Activated naive CD8-positive, alpha-beta T cell treated with anti-CD3 and anti-CD28 coated beads, Interleukin-2, amount 50 U/mL, for 16 hours (primary cell): Measurements from ENCODE around the gene SCAPER.

Source experiments
- DNase-seq: peaks from one replicate; pipeline ENCODE4 v3.0.0-alpha.2; 2020; ENCODE audit warnings: low read depth, low spot score

Gene SCAPER

DNA sequence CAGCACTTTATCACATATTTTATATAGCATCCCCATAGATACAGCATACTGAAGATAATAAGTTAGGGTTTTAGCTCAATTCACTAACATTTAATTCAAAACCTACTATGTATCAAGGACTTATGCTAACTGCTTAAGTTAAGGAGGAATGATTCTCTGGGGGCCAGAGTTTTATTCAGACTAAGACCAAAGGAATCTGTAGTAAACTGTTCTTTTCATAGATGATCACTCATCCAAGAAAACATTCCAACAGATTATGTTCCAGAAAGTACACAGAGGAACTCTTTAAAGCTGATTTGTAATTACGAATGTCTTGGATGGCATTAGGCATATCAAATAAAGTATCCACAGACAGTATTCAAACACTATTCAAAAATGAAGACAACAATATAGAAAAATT is 226.4 kb downstream of the SCAPER start:
- no peak for DNase-seq

DNA sequence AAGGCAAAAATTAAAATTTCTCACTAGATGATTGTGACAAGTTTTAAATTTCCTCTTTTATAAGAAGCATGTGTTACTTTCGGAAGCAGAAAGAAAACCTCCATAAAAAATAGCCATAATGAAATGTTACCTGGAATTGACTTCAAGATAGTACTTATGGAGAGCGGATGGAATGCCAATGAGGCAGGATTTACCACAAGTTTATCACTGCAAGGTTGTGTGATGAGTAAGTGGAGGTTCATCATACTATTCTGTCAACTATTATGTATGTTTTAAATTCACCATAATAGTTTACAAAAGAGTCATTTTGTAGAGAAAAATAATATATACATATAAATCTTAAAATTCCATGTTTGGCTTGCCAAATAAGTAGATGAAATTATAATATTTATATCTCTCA is 230.3 kb downstream of the SCAPER start:
- DNase-seq, result no peak

DNA sequence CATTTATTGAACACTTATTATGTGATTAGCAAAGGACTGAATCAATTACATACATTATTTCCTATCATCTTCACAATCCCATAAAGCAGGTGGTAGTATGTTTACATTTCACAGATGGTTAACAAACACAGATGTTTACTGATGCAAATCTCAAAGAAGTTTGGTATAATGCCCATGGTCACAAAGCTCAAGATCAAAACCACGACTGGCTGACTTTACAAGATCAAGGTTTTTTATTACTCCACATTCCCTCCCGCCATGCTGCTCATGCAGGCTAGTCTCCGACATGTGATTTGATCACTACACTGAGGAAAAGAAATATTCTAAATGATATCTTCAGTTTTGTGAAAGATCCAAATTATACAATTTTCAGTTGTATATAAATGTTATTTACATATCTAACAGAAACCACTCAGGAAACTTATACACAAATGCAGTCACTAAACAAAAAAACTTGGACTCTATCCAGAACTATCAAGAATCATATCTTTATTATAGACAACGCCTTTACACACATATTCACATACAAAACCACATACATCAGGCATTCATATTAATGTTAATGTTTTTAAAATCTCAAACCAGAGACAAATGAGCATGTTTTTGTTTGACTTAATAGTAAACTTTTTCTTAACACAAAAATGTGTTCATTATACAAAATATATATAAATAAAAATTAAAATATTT is 235.5 kb downstream of the SCAPER start:
- no peak for DNase-seq

DNA sequence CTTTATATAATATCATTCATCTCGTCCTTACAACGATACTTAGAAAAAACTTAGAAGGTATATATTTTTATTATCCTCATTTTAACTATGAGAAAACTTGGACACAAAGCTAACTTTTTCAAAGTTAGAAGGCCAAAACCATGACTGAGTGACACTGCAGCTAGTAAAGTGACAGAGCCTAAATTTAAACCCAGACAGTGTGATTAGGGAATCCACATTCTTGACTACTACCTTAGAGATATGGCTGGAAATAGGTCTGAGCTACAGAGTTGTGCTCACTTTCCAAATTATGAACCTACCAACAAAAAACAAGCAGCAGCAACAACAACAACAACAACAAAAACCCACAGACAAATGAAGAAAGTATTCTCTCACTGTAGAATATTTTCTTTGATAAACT is 236.2 kb downstream of the SCAPER start:
- no peak for DNase-seq

DNA sequence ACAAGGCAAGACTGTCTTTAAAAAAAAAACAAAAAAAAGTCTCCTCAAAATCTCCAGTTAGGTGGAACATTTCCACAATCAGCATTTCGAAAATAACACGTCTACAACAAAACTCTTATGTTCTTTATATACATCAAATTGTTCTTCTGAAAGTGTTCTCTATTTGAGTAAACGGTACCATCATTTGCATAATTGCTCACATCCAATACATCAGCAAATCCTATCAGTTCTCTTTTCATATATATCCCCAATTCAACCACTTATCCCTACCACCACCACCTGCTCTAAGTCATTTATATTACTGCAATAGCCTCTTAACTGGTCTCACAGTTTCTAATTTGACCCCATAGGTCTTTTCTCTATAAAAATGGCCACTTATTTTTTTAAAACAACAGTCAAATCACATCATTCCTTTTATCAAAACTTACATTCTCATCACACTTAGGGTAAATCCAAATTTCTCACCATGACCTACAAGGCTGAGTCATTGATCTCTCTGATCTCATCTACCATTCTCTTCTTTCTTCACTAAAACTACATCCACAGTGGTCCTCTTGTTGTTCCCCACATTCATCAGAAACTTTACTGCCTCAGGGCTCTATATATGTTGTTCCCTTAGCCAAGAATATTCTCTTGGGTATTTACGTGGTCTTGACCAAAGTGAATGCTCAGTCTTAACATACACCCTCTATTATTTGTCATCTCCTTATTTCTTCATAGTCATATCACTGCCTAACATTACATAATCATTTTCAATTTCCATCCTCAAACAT is 237.0 kb downstream of the SCAPER start:
- no peak for DNase-seq

DNA sequence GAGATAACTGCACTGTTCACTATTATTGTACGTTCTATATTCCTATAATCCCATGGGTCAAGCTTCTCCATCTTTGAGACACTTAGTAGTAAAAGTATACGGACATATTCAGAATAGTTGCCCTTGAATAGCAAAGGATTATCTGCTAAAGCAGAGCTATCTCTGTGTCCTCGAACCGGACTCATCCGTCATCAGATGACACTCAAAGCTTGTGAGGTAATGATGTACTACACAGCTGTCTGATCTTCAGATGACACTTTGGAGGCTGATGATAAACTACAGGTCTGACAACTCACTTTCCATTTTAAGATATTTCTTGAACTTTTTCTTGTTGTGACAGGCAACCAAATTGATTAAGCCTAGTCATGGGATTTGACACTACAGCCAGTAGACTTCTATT is 240.2 kb downstream of the SCAPER start:
- no peak for DNase-seq

DNA sequence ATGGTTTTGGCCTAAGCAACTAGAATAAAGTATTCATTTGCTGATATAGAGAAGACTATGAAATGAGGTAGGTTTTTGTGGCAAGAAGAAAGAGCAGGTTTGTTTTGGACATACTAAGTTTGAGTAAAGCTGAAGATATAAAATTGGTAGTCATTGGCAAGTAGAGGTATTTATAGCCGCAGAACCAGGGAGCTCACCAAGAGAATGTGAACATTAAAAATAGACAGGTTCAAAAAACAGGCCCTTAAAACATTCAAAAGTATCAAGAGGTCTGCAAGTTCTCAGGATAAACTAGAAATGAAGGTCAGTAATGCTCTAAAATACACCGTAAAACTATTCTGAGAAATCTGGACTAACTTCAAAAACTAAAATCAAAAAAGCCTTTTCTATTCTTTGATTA is 240.7 kb downstream of the SCAPER start:
- no peak for DNase-seq

DNA sequence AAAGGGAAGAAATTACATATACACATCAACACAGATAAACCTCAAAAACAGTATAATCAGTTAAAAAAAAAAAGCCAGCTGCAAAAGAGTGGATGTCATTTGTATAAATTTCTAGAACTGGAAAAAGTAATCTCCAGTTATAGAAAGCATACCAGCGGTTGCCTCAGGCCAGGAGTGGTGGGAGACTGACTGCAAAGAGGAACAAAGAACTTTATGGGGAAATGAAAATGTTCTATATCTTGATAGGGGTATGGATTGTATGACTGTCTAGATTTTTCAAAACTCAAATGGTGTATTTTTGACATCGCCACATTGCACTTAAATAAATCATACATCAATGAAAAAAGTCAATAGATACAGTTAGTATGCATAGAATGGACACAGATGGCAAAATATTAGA is 241.6 kb downstream of the SCAPER start:
- no peak for DNase-seq

DNA sequence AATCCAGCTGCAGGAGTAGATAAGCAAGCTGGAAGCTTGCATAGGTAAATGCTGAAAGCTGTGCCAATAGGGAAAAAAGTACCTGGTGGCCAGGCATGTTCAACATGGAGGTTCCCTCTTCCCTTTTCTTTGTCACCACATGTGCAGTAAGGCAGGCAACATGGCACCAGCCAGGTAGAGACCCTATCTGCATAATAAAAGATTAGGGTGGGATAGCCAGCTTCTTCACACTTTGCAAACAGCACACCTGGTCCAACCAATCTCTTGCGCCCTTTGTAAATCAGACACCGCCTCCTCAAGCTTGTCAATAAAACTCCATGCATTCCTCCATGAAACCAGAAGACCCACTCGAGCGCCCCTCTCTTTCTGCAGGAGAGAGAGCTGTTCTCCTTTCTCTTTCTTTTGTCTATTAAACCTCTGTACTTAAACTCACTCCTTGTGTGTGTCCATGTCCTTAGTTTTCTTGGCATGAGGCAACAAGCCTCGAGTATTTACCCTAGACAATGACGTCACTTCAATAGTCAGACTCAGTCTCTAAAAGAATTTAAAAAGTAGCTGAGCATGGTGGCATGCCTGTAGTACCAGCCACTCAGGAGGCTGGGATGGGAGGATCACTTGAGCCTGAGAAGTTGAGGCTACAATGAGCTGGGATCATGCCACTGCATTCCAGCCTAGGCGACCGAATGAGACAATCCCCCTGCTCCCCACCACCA is 256.3 kb downstream of the SCAPER start:
- no peak for DNase-seq

DNA sequence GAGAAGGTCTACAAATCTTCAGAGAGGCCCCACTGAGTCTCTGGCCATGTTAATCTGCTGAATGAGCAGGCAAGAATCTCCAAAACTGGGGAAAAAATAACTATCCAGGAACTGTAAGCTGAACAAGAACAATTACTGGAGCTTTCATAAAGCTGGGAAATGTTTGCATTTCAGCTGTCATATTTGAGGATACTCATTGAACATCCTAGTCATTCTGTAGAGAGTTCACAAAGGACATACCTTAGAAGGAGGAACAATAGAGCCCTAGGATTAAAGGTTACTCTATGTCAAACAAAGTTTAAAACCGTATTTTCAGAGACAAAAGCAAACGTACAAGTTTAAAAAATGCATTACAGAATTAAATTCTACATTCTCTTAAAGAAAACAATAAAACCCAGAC is 257.5 kb downstream of the SCAPER start:
- DNase-seq, result no peak

DNA sequence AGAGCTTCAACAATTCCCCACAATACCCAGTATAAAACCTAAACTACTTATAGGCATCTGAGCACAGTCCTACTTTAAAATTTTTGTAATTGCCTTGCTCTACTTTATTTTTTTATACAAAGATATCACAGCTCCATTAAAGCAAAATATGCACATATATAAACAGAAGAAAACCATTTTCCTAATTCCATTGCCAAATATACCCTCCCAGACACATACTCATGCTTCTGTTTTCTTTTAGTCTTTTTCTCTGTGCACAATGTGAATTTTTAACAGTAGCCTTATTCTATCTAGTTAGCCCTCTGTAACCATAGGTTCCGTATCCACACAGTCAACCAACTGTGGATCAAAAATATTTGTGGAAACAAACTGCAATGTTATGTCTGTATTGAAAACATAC is 260.5 kb downstream of the SCAPER start:
- DNase-seq, result no peak

DNA sequence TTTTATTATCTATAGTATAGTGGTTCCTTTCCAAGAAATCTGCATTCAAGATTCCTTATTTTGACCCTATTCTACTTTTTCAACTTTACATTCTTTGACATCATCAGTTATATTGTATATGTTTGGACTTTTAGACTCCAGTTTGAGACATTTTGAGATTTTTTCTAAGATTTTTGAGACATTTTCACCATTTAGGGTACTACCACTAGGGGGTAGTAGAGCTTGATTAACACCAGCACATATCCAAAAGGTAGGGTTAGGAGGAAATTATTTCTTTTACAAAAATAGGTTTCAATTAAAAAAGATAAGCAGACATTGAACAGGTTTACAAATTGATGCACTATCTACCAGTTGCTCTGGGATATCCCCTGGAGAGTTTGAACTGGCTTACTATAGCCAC is 262.5 kb downstream of the SCAPER start:
- DNase-seq, result no peak

DNA sequence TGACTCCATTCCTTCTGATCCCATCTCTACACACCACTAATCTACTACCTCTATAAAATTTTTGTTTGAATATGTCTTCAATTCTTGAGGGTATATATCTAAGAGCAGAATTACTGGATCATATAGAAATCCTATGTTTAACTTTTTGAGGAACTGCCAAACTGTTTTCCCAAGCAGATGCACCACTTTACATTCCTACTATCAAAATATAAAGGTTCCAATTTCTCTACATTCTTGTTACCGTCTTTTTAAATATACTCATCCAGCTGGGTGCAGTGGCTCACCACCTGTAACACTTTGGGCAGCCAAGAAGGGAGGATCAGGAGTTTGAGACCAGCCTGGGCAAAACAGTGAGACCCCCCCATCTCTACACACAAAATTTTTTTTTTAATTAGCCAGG is 268.0 kb downstream of the SCAPER start:
- DNase-seq, result no peak

DNA sequence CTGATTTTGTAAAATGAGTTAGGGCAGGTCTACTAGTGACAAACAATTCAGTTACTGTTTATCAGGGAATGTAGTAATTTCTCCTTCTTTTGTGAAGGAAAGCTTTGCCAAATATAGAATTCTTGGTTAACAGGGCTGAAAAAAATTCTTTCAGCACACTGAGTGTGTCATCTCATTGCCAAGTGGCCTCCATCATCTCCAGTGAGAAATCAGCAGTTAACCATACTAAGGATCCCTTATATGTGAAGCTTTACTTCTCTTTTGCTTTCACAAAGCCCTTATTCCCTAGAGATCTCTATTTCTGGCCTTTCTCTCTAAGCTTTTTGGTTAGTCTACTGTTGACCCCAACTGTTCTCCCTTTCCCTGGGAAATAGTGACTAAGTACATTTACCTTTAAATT is 269.1 kb downstream of the SCAPER start:
- no peak for DNase-seq

DNA sequence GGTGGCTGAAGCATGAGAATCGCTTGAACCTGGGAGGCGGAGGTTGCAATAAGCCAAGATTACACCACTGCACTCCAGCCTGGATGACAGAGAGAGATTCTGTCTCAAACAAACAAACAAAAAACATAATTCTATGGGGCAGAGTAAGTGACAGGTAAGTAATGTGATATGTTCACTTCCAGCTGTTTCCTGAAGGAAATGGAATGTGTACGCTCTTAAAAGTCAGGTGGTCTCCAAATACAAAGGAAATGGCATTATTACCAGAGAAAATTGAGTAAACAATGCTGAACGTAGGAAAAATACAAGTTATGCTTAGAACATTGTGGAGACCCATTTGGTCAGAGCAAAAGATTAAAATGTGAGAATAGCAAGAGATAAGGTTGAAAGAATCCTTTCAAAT is 278.5 kb downstream of the SCAPER start:
- no peak for DNase-seq

DNA sequence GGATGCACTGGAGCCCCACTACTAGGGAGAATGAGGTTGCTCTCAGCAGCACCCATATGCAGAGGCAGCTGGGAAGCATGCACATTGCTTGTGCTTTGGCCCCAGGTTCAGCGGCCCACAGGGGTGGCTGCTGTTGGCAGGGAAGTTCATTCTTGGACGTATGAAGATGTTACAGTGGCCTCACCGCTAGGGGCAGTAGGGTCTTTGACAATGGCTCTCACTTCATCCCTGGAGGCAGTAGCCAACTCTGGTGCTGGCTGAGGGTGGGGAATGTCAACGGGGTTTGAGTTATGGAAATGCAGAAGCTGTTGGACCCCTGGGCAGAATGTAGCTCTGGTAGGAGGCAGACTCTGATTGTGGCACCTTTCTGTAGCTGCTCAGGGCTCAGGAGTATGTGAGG is 279.9 kb downstream of the SCAPER start:
- DNase-seq, result no peak

DNA sequence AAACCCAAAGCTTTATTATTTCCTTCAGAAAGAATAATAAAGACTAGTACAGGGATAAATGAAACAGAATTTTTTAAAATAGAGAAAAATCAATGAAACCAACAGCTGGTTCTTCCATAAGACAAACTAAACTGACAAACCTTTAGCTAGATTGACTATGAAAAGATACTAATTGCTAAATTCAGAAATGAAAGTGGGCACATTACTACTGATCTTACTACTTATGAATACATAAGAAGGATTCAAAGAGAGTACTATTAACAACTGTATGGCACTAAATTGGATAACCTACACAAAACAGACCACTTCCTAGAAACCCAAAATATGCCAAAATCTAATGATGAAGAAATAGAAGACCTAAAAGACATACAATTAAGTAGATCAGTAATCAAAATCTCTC is 290.4 kb downstream of the SCAPER start:
- no peak for DNase-seq

DNA sequence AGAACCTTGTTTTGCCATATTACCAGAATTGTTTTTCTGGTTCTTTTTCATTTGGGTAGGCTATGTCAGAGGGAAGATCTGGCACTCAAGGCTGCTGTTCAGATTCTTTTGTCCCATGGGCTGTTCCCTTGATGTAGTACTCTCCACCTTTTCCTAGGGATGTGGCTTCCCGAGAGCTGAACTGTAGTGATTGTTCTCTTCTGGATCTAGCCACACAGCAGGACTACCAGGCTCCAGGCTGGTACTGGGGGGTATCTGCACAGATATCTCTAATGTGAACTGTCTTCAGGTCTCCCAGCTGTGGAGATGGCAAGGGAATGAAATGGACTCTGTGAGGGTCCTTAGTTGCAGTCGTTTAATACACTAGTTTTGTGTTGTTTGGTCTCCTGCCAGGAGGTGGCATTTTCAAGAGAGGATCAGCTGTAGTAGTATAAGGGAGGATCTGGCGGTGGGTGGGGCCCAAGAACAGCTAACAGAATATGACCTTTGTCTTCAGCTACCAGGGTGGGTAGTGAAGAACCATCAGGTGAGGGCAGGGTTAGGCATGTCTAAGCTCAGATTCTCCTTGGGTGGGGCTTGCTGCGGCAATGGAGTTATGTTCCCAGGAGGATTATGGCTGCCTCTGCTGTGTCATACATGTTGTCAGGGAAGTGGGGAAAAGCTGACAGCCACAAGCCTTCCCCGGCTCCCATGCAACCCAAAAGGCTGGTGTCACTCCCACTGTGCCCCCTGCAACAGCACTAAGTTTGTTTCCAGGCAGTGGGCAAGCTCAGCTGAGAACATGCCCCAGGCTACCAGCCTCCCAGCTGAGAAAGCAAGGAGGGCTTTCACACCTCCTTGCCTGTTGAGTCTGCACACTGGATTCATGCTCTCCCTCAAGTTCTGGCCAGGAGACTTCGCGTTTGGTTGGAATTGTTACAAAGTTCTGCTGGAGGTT is 316.1 kb downstream of the SCAPER start:
- no peak for DNase-seq

DNA sequence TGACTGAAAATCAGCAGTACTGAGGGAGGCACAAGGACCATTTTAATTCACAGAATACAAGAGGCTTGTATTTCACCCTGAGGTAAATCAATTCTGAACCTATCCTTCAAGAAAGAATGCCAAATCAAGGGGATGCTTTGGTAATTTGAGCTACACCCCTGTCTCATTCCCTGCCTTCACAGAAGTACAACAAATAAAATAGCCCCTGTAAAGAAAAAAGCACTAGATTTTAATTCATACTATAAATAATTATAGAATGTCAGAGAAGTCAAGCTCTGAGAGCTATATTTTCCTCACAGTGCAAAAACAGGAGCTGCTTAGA is 319.6 kb downstream of the SCAPER start:
- DNase-seq, result no peak

DNA sequence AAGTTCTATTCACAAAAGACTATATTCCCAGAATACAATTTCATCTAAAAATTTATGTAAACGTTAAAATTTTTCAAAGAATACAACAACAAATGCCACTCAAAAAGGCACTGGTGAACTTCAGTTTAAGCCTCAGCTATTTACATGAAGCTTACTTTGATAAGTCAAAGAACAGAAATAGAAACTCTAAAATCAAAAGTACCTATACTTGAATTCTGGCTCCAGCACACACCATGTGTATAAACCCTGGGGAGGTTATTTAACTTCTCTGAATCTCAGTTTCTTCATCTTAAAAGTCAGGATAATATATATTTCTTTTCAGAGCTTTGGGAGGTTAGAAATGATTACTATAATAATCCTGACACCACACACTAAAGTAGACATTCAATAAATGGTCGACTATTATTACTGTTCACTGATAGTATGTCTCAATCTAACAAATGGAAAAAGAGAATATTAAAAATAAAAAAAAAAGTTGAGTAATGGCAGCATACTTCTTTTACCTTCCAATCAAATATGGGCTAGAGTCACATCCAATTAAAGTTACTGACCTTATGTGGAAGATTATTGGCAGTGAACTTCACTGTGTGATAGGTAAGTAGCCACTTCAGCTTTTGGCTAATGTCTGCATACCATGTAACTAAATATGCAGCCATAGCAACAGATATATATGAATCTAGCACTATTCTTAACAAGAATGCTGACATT is 320.1 kb downstream of the SCAPER start:
- no peak for DNase-seq

DNA sequence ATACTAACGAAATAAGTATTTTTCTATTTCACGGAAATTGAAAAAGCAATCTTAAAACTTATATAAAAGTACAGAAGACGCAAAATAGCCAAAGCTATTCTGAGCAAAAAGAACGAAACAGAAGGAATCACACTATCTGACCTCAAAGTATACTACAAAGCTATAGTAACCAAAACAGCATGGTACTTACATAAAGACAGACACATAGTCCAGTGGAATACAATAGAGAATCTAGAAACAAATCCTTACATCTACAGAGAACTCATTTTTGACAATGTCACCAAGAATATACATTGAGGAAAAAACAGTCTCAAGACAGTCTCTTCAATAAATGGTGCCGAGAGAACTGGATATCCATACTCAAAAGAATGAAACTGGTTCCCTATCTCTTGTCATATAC is 322.6 kb downstream of the SCAPER start:
- DNase-seq, result no peak
